ENCODE results near the gene AKAP9.
"Not testable (repeated sequence)": the region's sequence is repeated elsewhere in the genome, so short reads cannot be mapped to it uniquely, and the experiment has no call there.

Gene AKAP9

GRCh38 chr7:92020636-92021035, 80.0 kb downstream of the AKAP9 start:
- no peak for DNase-seq

GRCh38 chr7:92025260-92025659, 84.6 kb downstream of the AKAP9 start:
- no peak for DNase-seq

GRCh38 chr7:92026635-92027034, 86.0 kb downstream of the AKAP9 start:
- DNase-seq: not testable (repeated sequence)

GRCh38 chr7:92027128-92027527, 86.5 kb downstream of the AKAP9 start:
- DNase-seq: not testable (repeated sequence)

- DNase-seq: no peak
Observed at GRCh38 chr7:92028226-92028625, 87.6 kb downstream of the AKAP9 start.

- no peak for DNase-seq
Observed at GRCh38 chr7:92028686-92029085, 88.0 kb downstream of the AKAP9 start.

- DNase-seq: no peak
Observed at GRCh38 chr7:92034116-92034515, 93.5 kb downstream of the AKAP9 start.

- no peak for DNase-seq
Observed at GRCh38 chr7:92035576-92035975, 94.9 kb downstream of the AKAP9 start.

GRCh38 chr7:92039900-92040299, 99.2 kb downstream of the AKAP9 start:
- DNase-seq: no peak

- DNase-seq: no peak
Observed at GRCh38 chr7:92042056-92042737, 101.5 kb downstream of the AKAP9 start.

GRCh38 chr7:92043098-92043497, 102.4 kb downstream of the AKAP9 start:
- DNase-seq: no peak

GRCh38 chr7:92043637-92044036, 103.0 kb downstream of the AKAP9 start:
- no peak for DNase-seq

GRCh38 chr7:92044148-92044547, 103.5 kb downstream of the AKAP9 start:
- no peak for DNase-seq

GRCh38 chr7:92044940-92045339, 104.3 kb downstream of the AKAP9 start:
- no peak for DNase-seq

- no peak for DNase-seq
Observed at GRCh38 chr7:92051655-92052054, 111.0 kb downstream of the AKAP9 start.

- no peak for DNase-seq
Observed at GRCh38 chr7:92052159-92052558, 111.5 kb downstream of the AKAP9 start.

- no peak for DNase-seq
Observed at GRCh38 chr7:92052684-92053083, 112.0 kb downstream of the AKAP9 start.

- DNase-seq: no peak
Observed at GRCh38 chr7:92053312-92053711, 112.7 kb downstream of the AKAP9 start.

- no peak for DNase-seq
Observed at GRCh38 chr7:92056286-92056685, 115.6 kb downstream of the AKAP9 start.

GRCh38 chr7:92057375-92057774, 116.7 kb downstream of the AKAP9 start:
- DNase-seq: no peak

GRCh38 chr7:92058040-92058439, 117.4 kb downstream of the AKAP9 start:
- DNase-seq: no peak

- no peak for DNase-seq
Observed at GRCh38 chr7:92058899-92059298, 118.2 kb downstream of the AKAP9 start.

- DNase-seq: no peak
Observed at GRCh38 chr7:92061154-92061553, 120.5 kb downstream of the AKAP9 start.

GRCh38 chr7:92064438-92065029, 123.9 kb downstream of the AKAP9 start:
- no peak for DNase-seq

GRCh38 chr7:92071032-92071431, 130.4 kb downstream of the AKAP9 start:
- no peak for DNase-seq
